Activated naive CD8-positive, alpha-beta T cell treated with anti-CD3 and anti-CD28 coated beads for 36 hours (primary cell): Measurements from ENCODE around the gene SPG21. TPM values are rescaled to one million over a fixed set of nuclear protein-coding genes. Genes with fewer than 3 reads are reported as not detected.

Experiments
- DNase-seq: peaks from one replicate; pipeline ENCODE4 v3.0.0; 2021
- H3K27ac Mint-ChIP-seq: one replicate; pipeline ENCODE4 v1.8.0; 2022; ENCODE audit warnings: mild to moderate bottlenecking, moderate library complexity, mixed read lengths
- H3K27me3 Mint-ChIP-seq: one replicate; pipeline ENCODE4 v1.8.0; 2022; ENCODE audit warnings: mild to moderate bottlenecking, mixed read lengths
- H3K36me3 Mint-ChIP-seq: one replicate; pipeline ENCODE4 v1.8.0; 2021; ENCODE audit warnings: mild to moderate bottlenecking, mixed read lengths
- H3K4me1 Mint-ChIP-seq: one replicate; pipeline ENCODE4 v1.8.0; 2021; ENCODE audit warnings: mixed read lengths
- H3K4me3 Mint-ChIP-seq: one replicate; pipeline ENCODE4 v1.8.0; 2022; ENCODE audit warnings: mild to moderate bottlenecking, moderate library complexity, mixed read lengths
- H3K9me3 Mint-ChIP-seq: one replicate; pipeline ENCODE4 v1.8.0; 2022; ENCODE audit warnings: mixed read lengths
- total RNA-seq, 2 experiments: library from RNA; stranded (reverse); gene quantifications; one replicate each; pipeline ENCODE4 v1.2.3, GENCODE V29; 2021

SPG21 gene
- total RNA-seq, 2 experiments from 2014 or later = 69.2 to 73.3 TPM

DNA sequence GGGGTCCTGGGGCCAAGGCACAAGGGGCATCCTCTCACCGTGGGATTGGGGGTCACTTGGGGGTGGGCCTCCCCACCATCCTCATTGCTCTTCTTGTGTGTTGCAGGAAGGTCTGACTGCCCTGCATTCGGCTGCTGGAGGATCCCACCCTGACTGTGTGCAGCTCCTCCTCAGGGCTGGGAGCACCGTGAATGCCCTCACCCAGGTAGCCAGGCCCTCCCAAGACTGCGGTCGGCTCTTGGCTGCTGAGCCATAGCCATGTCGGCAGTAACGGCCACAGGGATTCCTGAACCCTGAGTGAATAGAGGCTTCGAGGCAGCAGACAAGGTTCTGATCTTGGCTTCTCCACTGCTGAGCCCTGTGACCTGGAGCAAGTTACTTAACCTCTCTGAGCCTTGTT is 58.3 kb downstream of the SPG21 start:
- Mint-ChIP-seq H3K9me3 (no peaks in the 10 kb centered on the region), H3K36me3 (peaks cover 2% of the 10 kb centered on the region), H3K4me3 (no peak overlapping the region), H3K27me3 (no peaks in the 10 kb centered on the region), H3K4me1 (peaks cover 4% of the 10 kb centered on the region), H3K27ac (no peak overlapping the region)
- DNase-seq = no peak

DNA sequence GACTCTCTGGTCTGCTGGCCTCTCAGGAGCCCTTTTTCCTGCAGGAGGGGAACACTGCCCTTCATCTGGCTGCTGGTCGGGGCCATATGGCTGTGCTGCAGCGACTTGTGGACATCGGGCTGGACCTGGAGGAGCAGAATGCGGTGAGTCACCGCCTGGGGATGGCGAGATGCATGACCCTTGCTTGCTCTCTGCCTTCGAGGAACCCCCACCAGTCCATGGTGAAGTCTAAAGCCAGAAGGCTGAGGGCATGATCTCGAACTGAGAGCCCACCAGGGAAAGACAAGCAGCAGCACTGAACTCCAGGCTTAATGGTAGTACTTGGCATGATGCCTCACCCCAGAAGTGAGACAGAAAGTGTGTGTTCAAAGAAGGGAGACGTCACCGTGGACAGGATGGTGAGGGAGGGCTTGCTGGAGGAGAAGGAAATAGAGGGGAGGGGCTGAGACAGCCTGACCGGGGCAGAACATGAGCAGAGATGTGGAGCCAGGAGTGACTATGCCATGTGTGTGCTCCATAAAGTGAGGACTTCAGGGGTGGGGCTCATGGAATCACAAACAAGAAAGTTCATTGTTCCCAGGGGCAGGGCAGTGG is 58.8 kb downstream of the SPG21 start:
- no peak for DNase-seq
- H3K27ac Mint-ChIP-seq = no peak overlapping the region
- H3K4me1 Mint-ChIP-seq = peaks cover 4% of the 10 kb centered on the region
- H3K4me3 Mint-ChIP-seq = no peak overlapping the region
- peaks cover 2% of the 10 kb centered on the region for H3K36me3 Mint-ChIP-seq
- H3K9me3 Mint-ChIP-seq = no peaks in the 10 kb centered on the region
- H3K27me3 Mint-ChIP-seq = no peaks in the 10 kb centered on the region

DNA sequence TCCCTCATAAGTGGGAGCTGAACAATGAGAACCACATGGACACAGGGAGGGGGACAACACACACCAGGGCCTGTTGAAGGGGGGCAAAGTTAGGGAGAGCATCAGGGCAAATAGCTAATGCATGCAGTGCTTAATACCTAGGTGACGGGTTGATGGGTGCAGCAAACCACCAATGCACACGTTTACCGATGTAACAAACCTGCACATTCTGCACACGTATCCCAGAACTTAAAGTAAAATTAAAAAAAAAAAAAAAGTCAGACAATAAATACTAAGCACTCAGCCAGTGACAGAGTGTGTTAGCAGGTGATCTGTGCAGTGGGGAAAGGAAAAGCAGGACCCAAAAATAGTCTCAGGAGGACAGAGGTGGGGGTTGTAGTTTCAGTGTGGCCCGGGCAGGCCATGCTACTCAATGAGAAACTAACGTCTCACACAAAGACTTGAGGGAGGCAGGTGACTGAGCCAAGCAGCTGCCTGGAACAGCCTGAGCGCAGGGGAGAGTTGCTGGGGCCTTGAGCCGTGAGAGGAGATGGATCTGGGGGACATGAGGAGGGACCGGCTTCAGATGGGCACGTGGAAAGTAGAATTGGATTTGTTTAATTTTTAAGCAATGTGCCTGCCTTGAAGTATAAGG is 59.6 kb downstream of the SPG21 start:
- no peaks in the 10 kb centered on the region for H3K27me3 Mint-ChIP-seq
- H3K36me3 Mint-ChIP-seq = peaks cover 2% of the 10 kb centered on the region
- H3K27ac Mint-ChIP-seq = no peak overlapping the region
- H3K4me3 Mint-ChIP-seq = no peak overlapping the region
- H3K4me1 Mint-ChIP-seq = peaks cover 4% of the 10 kb centered on the region
- no peak for DNase-seq
- no peaks in the 10 kb centered on the region for H3K9me3 Mint-ChIP-seq

DNA sequence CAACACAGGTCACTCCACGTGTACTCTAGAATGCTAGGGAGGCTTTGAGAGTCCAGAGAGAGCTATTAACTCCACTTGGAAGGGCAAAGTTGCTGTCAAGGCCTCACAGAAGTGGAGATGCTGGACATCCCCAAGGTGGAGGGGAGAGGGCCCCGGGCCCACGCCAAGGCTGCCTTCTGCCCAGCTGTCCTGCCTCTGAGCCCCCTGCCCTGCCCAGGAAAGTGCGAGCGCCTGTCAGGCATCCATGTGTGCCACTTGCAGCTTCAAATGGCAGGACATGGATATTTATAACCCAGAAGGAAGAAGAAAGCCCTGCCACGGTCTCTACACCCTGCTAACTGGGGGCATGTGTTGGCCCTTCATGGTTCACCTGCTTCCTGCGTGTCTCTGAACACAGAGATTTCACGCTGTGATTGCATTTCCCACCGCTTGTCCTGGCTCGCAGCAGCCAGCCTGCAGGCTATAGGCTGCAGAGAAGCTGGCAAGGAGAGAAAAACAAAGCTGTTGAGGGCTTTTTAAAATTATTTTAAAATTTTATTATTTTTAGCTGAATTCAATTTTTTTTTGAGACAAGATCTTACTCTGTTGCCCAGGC is 61.0 kb downstream of the SPG21 start:
- Mint-ChIP-seq H3K27ac (no peak overlapping the region), H3K36me3 (no peaks in the 10 kb centered on the region)

DNA sequence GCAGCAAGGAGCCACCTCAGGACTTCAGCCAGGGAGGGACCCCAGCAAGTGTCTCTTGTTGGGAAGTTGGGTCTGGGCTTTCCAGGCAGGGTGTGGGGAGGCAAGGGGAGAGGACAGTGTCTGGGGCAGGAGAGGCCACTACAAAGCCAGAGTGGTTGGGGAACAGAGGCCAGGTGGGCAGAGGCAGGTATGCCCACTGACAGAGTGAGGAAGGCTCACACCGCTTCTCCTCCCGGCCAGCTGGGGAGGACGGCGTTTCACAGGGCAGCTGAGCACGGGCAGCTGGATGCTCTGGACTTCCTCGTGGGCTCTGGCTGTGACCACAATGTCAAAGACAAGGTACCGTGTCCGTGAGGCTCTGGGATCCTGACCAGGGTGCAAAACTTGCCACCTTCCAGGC is 63.1 kb downstream of the SPG21 start:
- no peaks in the 10 kb centered on the region for H3K36me3 Mint-ChIP-seq
- no peak overlapping the region for H3K27ac Mint-ChIP-seq
- no peaks in the 10 kb centered on the region for H3K27me3 Mint-ChIP-seq
- no peak for DNase-seq
- peaks cover 8% of the 10 kb centered on the region for H3K4me1 Mint-ChIP-seq
- H3K4me3 Mint-ChIP-seq = no peak overlapping the region
- H3K9me3 Mint-ChIP-seq = no peaks in the 10 kb centered on the region

More for the DNA sequence above, 61.0 kb downstream of the SPG21 start:
- H3K9me3 Mint-ChIP-seq = no peaks in the 10 kb centered on the region
- H3K27me3 Mint-ChIP-seq = no peaks in the 10 kb centered on the region
- peaks cover 6% of the 10 kb centered on the region for H3K4me1 Mint-ChIP-seq
- no peak overlapping the region for H3K4me3 Mint-ChIP-seq
- no peak for DNase-seq

DNA sequence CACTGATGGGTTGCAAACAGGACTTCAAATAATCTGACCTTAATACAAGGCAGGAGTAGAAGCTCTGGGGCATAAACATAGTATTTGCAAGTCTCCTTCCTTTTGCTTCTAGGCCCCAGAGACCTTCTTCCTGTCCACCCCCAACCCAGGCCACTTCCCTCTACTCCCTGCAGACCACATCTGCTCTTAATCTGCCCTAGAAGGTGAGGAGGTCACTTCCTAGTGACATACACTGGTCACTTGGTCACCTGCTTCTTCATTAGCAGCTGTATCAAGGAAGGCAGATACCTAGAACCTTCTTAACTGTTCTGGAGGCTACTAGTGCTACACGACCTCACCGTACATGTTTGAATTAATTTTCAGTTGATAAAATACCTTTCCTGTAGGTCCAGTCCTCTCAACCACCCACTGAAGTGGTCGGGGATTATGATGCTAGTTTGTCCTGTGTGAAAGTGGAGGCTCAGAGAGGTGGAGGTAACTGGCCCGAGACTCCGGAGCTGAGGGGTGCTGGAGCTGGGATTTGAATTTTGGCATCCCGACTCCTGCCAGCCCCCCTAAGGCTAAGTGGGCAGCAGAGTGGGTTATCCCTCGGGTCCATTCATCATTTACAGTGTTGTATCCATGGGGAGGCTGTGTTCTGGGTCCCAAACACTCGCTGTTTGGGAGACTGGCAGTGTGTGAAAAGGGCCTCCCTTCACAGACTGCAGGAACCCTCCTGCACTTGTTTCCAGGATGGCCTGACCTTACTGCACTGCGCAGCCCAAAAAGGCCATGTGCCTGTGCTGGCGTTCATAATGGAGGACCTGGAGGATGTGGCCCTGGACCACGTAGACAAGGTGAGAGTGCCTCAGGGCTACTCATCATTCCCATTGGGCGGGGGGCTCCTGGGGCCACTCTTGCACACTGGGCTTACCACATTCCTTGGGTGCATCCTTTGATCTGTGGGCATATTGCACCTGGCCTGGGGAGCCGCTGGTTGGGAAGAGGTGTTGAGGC is 64.1 kb downstream of the SPG21 start:
- no peaks in the 10 kb centered on the region for H3K27me3 Mint-ChIP-seq

DNA sequence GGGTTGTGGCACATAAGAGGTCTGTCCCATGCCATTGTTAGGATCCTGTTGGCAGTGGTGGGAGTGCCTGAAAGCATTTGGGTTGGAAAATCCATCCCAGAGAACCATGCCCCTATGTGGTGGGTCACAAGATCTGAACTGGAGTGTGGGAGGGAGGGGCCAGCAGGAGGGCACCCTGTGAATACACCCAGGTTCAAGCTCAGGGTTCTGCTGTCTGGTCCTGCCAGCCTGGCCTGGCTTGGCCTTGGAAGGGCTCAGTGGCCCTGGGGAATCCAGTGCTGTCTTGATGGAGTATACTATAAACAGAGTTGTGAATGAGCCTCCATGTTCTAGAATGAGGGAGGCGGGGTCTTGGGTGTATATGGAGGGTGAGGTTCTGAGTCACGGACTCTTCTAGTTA is 66.2 kb downstream of the SPG21 start:
- Mint-ChIP-seq H3K4me3 (no peak overlapping the region), H3K4me1 (peaks cover 8% of the 10 kb centered on the region), H3K27ac (no peak overlapping the region), H3K36me3 (no peaks in the 10 kb centered on the region), H3K9me3 (no peaks in the 10 kb centered on the region), H3K27me3 (no peaks in the 10 kb centered on the region)
- DNase-seq = no peak

More for the DNA sequence above, 64.1 kb downstream of the SPG21 start:
- Mint-ChIP-seq H3K36me3 (no peaks in the 10 kb centered on the region), H3K4me3 (no peak overlapping the region), H3K27ac (no peak overlapping the region), H3K9me3 (no peaks in the 10 kb centered on the region), H3K4me1 (peaks cover 8% of the 10 kb centered on the region)
- DNase-seq = no peak

DNA sequence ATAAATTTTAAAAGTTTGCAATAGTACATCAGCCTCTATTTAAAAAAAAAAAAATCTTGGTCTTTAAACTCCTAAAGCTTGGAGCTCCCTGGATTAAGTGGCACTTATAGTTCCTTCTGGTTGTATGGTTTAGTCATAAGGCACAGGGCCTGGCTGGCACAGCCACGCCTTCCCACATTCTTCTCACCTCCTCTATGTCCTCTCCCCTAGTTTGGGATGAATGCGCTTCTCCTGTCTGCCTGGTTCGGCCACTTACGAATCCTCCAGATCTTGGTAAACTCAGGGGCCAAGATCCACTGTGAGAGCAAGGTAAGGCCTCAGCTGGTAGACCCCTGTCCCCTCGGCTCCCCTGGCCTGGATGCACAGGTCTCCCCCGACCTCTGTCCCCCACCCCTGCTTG is 68.0 kb downstream of the SPG21 start:
- H3K36me3 Mint-ChIP-seq = no peaks in the 10 kb centered on the region
- no peak overlapping the region for H3K27ac Mint-ChIP-seq
- DNase-seq = no peak
- H3K4me3 Mint-ChIP-seq = no peak overlapping the region
- H3K4me1 Mint-ChIP-seq = peaks cover 4% of the 10 kb centered on the region
- no peaks in the 10 kb centered on the region for H3K27me3 Mint-ChIP-seq
- H3K9me3 Mint-ChIP-seq = no peaks in the 10 kb centered on the region

DNA sequence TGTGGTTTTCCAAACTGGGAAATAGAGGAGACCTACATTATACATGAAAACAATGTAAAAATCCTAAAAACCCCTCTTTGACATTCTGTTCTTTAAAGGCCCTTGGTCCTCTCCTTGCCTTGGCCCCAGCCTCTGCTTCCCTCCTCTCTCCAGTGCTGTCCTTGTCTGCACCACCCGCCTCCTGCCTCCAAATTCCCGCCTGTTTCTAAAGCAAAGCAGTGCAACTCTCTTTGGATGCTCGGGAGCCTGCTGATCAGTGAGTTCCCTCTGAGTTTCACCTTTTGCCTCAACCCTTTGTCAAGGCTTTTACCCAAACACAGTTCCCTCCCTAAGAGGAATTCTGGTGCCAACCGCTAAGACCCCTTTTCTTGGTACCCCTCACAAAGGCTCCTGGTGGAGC is 70.0 kb downstream of the SPG21 start:
- H3K27me3 Mint-ChIP-seq = no peaks in the 10 kb centered on the region
- peaks cover 4% of the 10 kb centered on the region for H3K4me1 Mint-ChIP-seq
- DNase-seq = no peak
- no peak overlapping the region for H3K4me3 Mint-ChIP-seq
- H3K9me3 Mint-ChIP-seq = no peaks in the 10 kb centered on the region
- no peaks in the 10 kb centered on the region for H3K36me3 Mint-ChIP-seq
- H3K27ac Mint-ChIP-seq = no peak overlapping the region

DNA sequence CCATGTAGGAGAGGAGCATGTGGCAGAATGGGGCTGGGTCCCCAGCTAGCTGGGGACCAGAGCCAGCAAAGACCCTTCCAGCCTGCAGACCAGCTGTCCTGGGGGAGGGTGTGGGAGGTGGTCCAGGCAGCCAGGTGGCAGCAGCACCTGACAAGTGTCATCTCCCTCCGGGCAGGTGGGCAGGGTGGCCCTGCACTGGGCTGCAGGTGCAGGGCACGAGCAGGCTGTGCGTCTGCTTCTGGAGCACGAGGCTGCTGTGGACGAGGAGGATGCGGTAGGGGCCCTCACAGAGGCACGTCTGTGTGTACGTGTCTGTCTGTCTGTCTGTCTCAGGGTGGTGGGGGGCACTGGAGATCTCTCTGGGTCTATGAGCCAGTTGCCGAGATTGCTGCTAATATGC is 72.5 kb downstream of the SPG21 start:
- no peak for DNase-seq
- Mint-ChIP-seq H3K9me3 (no peaks in the 10 kb centered on the region), H3K27ac (no peak overlapping the region), H3K4me1 (no peaks in the 10 kb centered on the region), H3K4me3 (no peak overlapping the region), H3K27me3 (peaks cover 5% of the 10 kb centered on the region), H3K36me3 (no peaks in the 10 kb centered on the region)

DNA sequence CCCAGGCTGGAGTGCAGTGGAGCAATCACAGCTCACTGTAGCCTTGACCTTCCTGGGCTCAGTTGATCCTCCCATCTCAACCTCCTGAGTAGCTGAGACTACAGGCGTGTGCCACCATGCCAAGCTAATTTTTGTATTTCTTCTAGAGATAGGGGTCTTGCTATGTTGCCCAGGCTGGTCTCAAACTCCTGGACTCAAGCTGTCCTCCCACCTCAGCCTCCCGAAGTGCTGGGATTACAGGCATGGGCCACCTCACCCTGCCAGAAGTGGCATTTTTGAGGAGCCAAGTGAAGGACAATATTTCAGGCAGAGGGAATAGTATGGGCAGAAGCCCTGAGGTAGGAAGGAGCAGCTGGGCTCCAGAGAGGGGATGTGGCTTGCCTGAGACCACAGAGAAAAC is 73.3 kb downstream of the SPG21 start:
- no peaks in the 10 kb centered on the region for H3K36me3 Mint-ChIP-seq
- H3K9me3 Mint-ChIP-seq = no peaks in the 10 kb centered on the region
- no peak overlapping the region for H3K27ac Mint-ChIP-seq
- peaks cover 10% of the 10 kb centered on the region for H3K27me3 Mint-ChIP-seq
- DNase-seq = no peak
- peaks cover under 1% of the 10 kb centered on the region for H3K4me1 Mint-ChIP-seq
- no peak overlapping the region for H3K4me3 Mint-ChIP-seq

DNA sequence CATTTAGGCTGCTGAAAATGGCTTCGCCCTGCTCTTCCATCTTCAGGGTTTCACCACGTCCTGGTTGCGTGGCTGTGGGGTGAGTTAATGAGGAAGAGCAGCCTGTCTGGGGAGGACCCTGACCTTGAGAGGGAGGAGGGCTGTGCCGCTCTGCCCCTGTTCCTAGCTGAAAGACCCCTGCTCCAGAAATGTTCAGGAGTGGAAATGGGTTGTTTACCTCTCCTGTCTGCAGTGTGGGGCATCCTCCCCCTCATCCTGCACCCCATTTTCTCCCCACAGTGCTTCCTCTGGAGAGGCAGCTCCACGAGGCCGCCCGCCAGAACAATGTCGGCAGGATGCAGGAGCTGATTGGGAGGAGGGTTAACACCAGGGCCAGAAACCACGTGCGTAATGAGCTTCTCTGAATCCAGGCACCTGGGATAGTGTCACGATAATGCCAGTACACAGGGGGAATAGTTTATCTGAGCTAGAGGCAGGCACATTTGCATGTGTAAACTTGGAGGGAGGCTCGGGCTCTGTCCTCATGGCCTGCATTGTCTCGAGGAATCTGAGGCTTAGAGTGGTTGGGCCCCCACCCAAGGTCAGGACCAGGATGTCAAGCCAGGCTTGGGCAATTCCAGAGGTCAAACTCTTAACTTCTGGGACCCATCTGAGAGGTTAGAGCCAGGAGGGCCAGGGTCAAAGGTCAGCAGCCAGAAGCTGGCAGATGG is 74.0 kb downstream of the SPG21 start:
- no peaks in the 10 kb centered on the region for H3K36me3 Mint-ChIP-seq
- DNase-seq = no peak
- no peak overlapping the region for H3K4me3 Mint-ChIP-seq
- no peaks in the 10 kb centered on the region for H3K9me3 Mint-ChIP-seq
- H3K4me1 Mint-ChIP-seq = peaks cover 3% of the 10 kb centered on the region
- H3K27ac Mint-ChIP-seq = no peak overlapping the region
- H3K27me3 Mint-ChIP-seq = peaks cover 16% of the 10 kb centered on the region
